ENCODE data around the gene PHLDA3.
"Not testable (repeated sequence)": the region's sequence is repeated elsewhere in the genome, so short reads cannot be mapped to it uniquely, and the experiment has no call there.

The PHLDA3 gene

GRCh38 chr1:201488830-201489589, 20.0 kb upstream of the PHLDA3 start:
- in situ Hi-C loops (cut with HindIII; ENCODE audit: low sequenced_read_pairs) = no loop called here

GRCh38 chr1:201487742-201488141, 18.8 kb upstream of the PHLDA3 start:
- in situ Hi-C loops (cut with HindIII; ENCODE audit: low sequenced_read_pairs) = no loop called here

GRCh38 chr1:201486187-201486586, 17.2 kb upstream of the PHLDA3 start:
- in situ Hi-C loops (cut with HindIII; ENCODE audit: low sequenced_read_pairs) = no loop called here

- in situ Hi-C loops (cut with HindIII; ENCODE audit: low sequenced_read_pairs) = no loop called here
Measured at GRCh38 chr1:201485184-201485774, 16.3 kb upstream of the PHLDA3 start.

- in situ Hi-C loops (cut with HindIII; ENCODE audit: low sequenced_read_pairs) = no loop called here
Measured at GRCh38 chr1:201483373-201483949, 14.5 kb upstream of the PHLDA3 start.

- in situ Hi-C loops (cut with HindIII; ENCODE audit: low sequenced_read_pairs) = no loop called here
Measured at GRCh38 chr1:201482755-201483154, 13.8 kb upstream of the PHLDA3 start.

- in situ Hi-C loops (cut with HindIII; ENCODE audit: low sequenced_read_pairs) = no loop called here
Measured at GRCh38 chr1:201481761-201482493, 12.9 kb upstream of the PHLDA3 start.

GRCh38 chr1:201481004-201481380, 12.0 kb upstream of the PHLDA3 start:
- in situ Hi-C loops (cut with HindIII; ENCODE audit: low sequenced_read_pairs) = no loop called here

GRCh38 chr1:201480231-201481003, 11.4 kb upstream of the PHLDA3 start:
- in situ Hi-C loops (cut with HindIII; ENCODE audit: low sequenced_read_pairs) = no loop called here

GRCh38 chr1:201479201-201479730, 10.3 kb upstream of the PHLDA3 start:
- in situ Hi-C loops (cut with HindIII; ENCODE audit: low sequenced_read_pairs) = no loop called here

GRCh38 chr1:201478666-201479065, 9.7 kb upstream of the PHLDA3 start:
- in situ Hi-C loops (cut with HindIII; ENCODE audit: low sequenced_read_pairs) = not testable (repeated sequence)

- in situ Hi-C loops (cut with HindIII; ENCODE audit: low sequenced_read_pairs) = no loop called here
Measured at GRCh38 chr1:201476670-201477344, 7.8 kb upstream of the PHLDA3 start.

GRCh38 chr1:201475915-201476669, 7.1 kb upstream of the PHLDA3 start:
- in situ Hi-C loops (cut with HindIII; ENCODE audit: low sequenced_read_pairs) = no loop called here

GRCh38 chr1:201475130-201475529, 6.1 kb upstream of the PHLDA3 start:
- in situ Hi-C loops (cut with HindIII; ENCODE audit: low sequenced_read_pairs) = no loop called here

GRCh38 chr1:201473296-201473695, 4.3 kb upstream of the PHLDA3 start:
- in situ Hi-C loops (cut with HindIII; ENCODE audit: low sequenced_read_pairs) = no loop called here

- in situ Hi-C loops (cut with HindIII; ENCODE audit: low sequenced_read_pairs) = not testable (repeated sequence)
Measured at GRCh38 chr1:201472321-201472720, 3.3 kb upstream of the PHLDA3 start.

- in situ Hi-C loops (cut with HindIII; ENCODE audit: low sequenced_read_pairs) = no loop called here
Measured at GRCh38 chr1:201471772-201472171, 2.8 kb upstream of the PHLDA3 start.

GRCh38 chr1:201470581-201470980, 1.6 kb upstream of the PHLDA3 start:
- in situ Hi-C loops (cut with HindIII; ENCODE audit: low sequenced_read_pairs) = no loop called here

GRCh38 chr1:201469645-201470074, 672 bp upstream of the PHLDA3 start:
- in situ Hi-C loops (cut with HindIII; ENCODE audit: low sequenced_read_pairs) = no loop called here
